ENCODE measurements around the gene KRT7.
"Not testable (repeated sequence)": the region's sequence is repeated elsewhere in the genome, so short reads cannot be mapped to it uniquely, and the experiment has no call there.

KRT7 gene

GRCh38 chr12:52256584-52256935 lies 23.5 kb downstream of the KRT7 start:
- Histone ChIP-seq H3K27ac (ENCODE audit: low read depth, low read length) (no peak overlapping the region), H3K79me2 (ENCODE audit: control insufficient read depth, low read length) (no peaks in the 10 kb centered on the region), H3F3A (ENCODE audit: control insufficient read depth, insufficient read depth) (no peaks in the 10 kb centered on the region), H3K4me2 (ENCODE audit: low read length) (no peak overlapping the region), H3K4me3 (ENCODE audit: low read length) (no peak overlapping the region), H3K9me3 (ENCODE audit: control insufficient read depth, insufficient read depth, low read length) (no peaks in the 10 kb centered on the region), H4K20me1 (ENCODE audit: control insufficient read depth, insufficient read depth, low read depth, low read length) (no peaks in the 10 kb centered on the region), H3K4me1 (ENCODE audit: control insufficient read depth, low read length) (no peaks in the 10 kb centered on the region), H3K9me2 (replicated peaks; ENCODE audit: control insufficient read depth, low read length) (no peaks in the 10 kb centered on the region), H3K27me3 (ENCODE audit: control insufficient read depth, low read length) (peaks cover 10% of the 10 kb centered on the region), H3K36me3 (ENCODE audit: control insufficient read depth, low read length) (no peaks in the 10 kb centered on the region)
- TF ChIP-seq EZH2phosphoT487 (IDR thresholded peaks at IDR 0.05; ENCODE audit: borderline replicate concordance, low read length) = no peak
- TF ChIP-seq, protein P1, sequence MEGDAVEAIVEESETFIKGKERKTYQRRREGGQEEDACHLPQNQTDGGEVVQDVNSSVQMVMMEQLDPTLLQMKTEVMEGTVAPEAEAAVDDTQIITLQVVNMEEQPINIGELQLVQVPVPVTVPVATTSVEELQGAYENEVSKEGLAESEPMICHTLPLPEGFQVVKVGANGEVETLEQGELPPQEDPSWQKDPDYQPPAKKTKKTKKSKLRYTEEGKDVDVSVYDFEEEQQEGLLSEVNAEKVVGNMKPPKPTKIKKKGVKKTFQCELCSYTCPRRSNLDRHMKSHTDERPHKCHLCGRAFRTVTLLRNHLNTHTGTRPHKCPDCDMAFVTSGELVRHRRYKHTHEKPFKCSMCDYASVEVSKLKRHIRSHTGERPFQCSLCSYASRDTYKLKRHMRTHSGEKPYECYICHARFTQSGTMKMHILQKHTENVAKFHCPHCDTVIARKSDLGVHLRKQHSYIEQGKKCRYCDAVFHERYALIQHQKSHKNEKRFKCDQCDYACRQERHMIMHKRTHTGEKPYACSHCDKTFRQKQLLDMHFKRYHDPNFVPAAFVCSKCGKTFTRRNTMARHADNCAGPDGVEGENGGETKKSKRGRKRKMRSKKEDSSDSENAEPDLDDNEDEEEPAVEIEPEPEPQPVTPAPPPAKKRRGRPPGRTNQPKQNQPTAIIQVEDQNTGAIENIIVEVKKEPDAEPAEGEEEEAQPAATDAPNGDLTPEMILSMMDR (IDR thresholded peaks at IDR 0.05; ENCODE audit: low read depth, low read length, poor library complexity, severe bottlenecking) = no peak

GRCh38 chr12:52257074-52257551 lies 24.1 kb downstream of the KRT7 start:
- Histone ChIP-seq H3K4me3 (ENCODE audit: low read length) (no peak overlapping the region), H3K79me2 (ENCODE audit: control insufficient read depth, low read length) (no peaks in the 10 kb centered on the region), H3K9me3 (ENCODE audit: control insufficient read depth, insufficient read depth, low read length) (no peaks in the 10 kb centered on the region), H3K36me3 (ENCODE audit: control insufficient read depth, low read length) (no peaks in the 10 kb centered on the region), H3K4me1 (ENCODE audit: control insufficient read depth, low read length) (no peaks in the 10 kb centered on the region), H4K20me1 (ENCODE audit: control insufficient read depth, insufficient read depth, low read depth, low read length) (no peaks in the 10 kb centered on the region), H3K27ac (ENCODE audit: low read depth, low read length) (no peak overlapping the region), H3F3A (ENCODE audit: control insufficient read depth, insufficient read depth) (no peaks in the 10 kb centered on the region), H3K4me2 (ENCODE audit: low read length) (no peak overlapping the region), H3K27me3 (ENCODE audit: control insufficient read depth, low read length) (peaks cover 10% of the 10 kb centered on the region), H3K9me2 (replicated peaks; ENCODE audit: control insufficient read depth, low read length) (no peaks in the 10 kb centered on the region)
- TF ChIP-seq, protein P1 (IDR thresholded peaks at IDR 0.05; ENCODE audit: low read depth, low read length, poor library complexity, severe bottlenecking) = no peak
- TF ChIP-seq EZH2phosphoT487 (IDR thresholded peaks at IDR 0.05; ENCODE audit: borderline replicate concordance, low read length) = no peak

- H3K4me2 ChIP-seq (ENCODE audit: low read length); H3K4me3 ChIP-seq (ENCODE audit: low read length); H3K36me3 ChIP-seq (ENCODE audit: control insufficient read depth, low read length); H3K27ac ChIP-seq (ENCODE audit: low read depth, low read length); H3F3A ChIP-seq (ENCODE audit: control insufficient read depth, insufficient read depth); H3K79me2 ChIP-seq (ENCODE audit: control insufficient read depth, low read length); H3K9me3 ChIP-seq (ENCODE audit: control insufficient read depth, insufficient read depth, low read length); H3K9me2 ChIP-seq (replicated peaks; ENCODE audit: control insufficient read depth, low read length); H4K20me1 ChIP-seq (ENCODE audit: control insufficient read depth, insufficient read depth, low read depth, low read length); H3K4me1 ChIP-seq (ENCODE audit: control insufficient read depth, low read length): not testable (repeated sequence)
- peaks cover 10% of the 10 kb centered on the region for H3K27me3 ChIP-seq (ENCODE audit: control insufficient read depth, low read length)
Observed at GRCh38 chr12:52257922-52258321, 24.9 kb downstream of the KRT7 start.

DNA sequence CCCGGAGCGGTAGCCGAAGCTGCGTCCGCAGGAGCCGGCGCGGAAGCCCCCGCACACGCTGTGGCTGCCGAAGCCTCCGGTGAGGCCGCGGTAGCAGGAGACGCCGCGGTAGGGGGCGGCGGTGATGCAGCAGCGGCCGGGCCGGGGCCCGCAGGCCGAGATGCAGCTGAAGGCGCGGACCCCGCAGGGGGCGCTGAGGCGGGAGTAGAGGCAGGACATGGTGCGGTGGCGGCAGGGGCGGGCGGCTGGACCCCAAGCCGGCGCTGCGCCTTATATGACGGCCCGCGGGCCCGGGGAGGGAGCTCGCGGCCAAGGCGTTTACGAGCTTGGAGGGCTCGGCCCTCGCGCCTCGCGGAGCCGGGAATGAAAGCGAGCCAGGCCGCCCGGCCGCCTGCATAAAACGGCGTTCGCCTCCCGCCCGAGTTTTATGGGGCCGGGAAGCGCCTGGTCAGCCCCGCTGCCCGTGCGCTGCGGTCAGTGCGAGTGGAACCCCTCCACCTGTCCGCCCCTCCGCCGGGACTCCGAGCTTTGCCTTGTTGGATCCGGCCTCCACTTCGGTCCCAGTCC lies 25.4 kb downstream of the KRT7 start:
- TF ChIP-seq EZH2phosphoT487 (IDR thresholded peaks at IDR 0.05; ENCODE audit: borderline replicate concordance, low read length) = no peak
- TF ChIP-seq, protein P1 (IDR thresholded peaks at IDR 0.05; ENCODE audit: low read depth, low read length, poor library complexity, severe bottlenecking) = no peak
- Histone ChIP-seq H4K20me1 (ENCODE audit: control insufficient read depth, insufficient read depth, low read depth, low read length) (no peaks in the 10 kb centered on the region), H3K36me3 (ENCODE audit: control insufficient read depth, low read length) (no peaks in the 10 kb centered on the region), H3K27ac (ENCODE audit: low read depth, low read length) (no peak overlapping the region), H3K27me3 (ENCODE audit: control insufficient read depth, low read length) (peaks cover 10% of the 10 kb centered on the region), H3K4me2 (ENCODE audit: low read length) (no peak overlapping the region), H3K4me1 (ENCODE audit: control insufficient read depth, low read length) (no peaks in the 10 kb centered on the region), H3K9me3 (ENCODE audit: control insufficient read depth, insufficient read depth, low read length) (no peaks in the 10 kb centered on the region), H3K79me2 (ENCODE audit: control insufficient read depth, low read length) (no peaks in the 10 kb centered on the region), H3K9me2 (replicated peaks; ENCODE audit: control insufficient read depth, low read length) (no peaks in the 10 kb centered on the region), H3F3A (ENCODE audit: control insufficient read depth, insufficient read depth) (no peaks in the 10 kb centered on the region), H3K4me3 (ENCODE audit: low read length) (no peak overlapping the region)
